Endodermal cell (in vitro differentiated cells): ENCODE results near the gene CLMP. TPM values are rescaled to one million over a fixed set of nuclear protein-coding genes. Genes with fewer than 3 reads are reported as not detected.

Experiments
- DNase-seq: peaks from one replicate; pipeline ENCODE4 v3.0.0-alpha.2; 2017
- H3K27ac ChIP-seq: 2 replicates; pipeline ENCODE4 v1.5.1; 2013; ENCODE audit warnings: mild to moderate bottlenecking, low read depth, low read length, moderate library complexity
- H3K27me3 ChIP-seq: 2 replicates; pipeline ENCODE4 v1.6.1; 2013; ENCODE audit warnings: mild to moderate bottlenecking, low read length, moderate library complexity; ENCODE audit not compliant: insufficient read depth, control insufficient read depth, poor library complexity, severe bottlenecking
- H3K36me3 ChIP-seq: 2 replicates; pipeline ENCODE4 v1.7.0; 2013; ENCODE audit warnings: mild to moderate bottlenecking, low read length, moderate library complexity; ENCODE audit not compliant: control insufficient read depth, insufficient read depth
- H3K4me1 ChIP-seq: one replicate; pipeline ENCODE4 v1.7.0; 2013; ENCODE audit warnings: low read length; ENCODE audit not compliant: control insufficient read depth, insufficient read depth
- H3K4me3 ChIP-seq: 2 replicates; pipeline ENCODE4 v1.5.1; 2013; ENCODE audit warnings: mild to moderate bottlenecking, low read length, moderate library complexity
- H3K9ac ChIP-seq: 2 replicates; pipeline ENCODE4 v1.6.1; 2013; ENCODE audit warnings: mild to moderate bottlenecking, low read length, moderate library complexity; ENCODE audit not compliant: poor library complexity, severe bottlenecking; ENCODE audit errors: extremely low read depth
- H3K9me3 ChIP-seq: 2 replicates; pipeline ENCODE4 v1.6.1; 2013; ENCODE audit warnings: mild to moderate bottlenecking, low read length, moderate library complexity; ENCODE audit not compliant: control insufficient read depth
- H3K27ac Mint-ChIP-seq: 2 replicates; pipeline ENCODE4 v1.8.0; 2020; ENCODE audit warnings: mixed read lengths
- H3K27me3 Mint-ChIP-seq: 2 replicates; pipeline ENCODE4 v1.8.0; 2021; ENCODE audit warnings: mild to moderate bottlenecking, mixed read lengths; ENCODE audit not compliant: insufficient read depth
- H3K36me3 Mint-ChIP-seq: 2 replicates; pipeline ENCODE4 v1.8.0; 2020; ENCODE audit warnings: low read depth, mixed read lengths
- H3K4me1 Mint-ChIP-seq: 2 replicates; pipeline ENCODE4 v1.8.0; 2020; ENCODE audit warnings: mixed read lengths
- H3K4me3 Mint-ChIP-seq: 2 replicates; pipeline ENCODE4 v1.8.0; 2020; ENCODE audit warnings: mild to moderate bottlenecking, moderate library complexity, mixed read lengths
- H3K9me3 Mint-ChIP-seq: 2 replicates; pipeline ENCODE4 v1.8.0; 2020; ENCODE audit warnings: mild to moderate bottlenecking, mixed read lengths
- CTCF ChIP-seq: fragments of 200-600 bp; sonication (generic); conservative IDR thresholded peaks from 2 replicates; pipeline ENCODE4 v1.5.0; 2021; ENCODE audit warnings: antibody characterized with exemption, mild to moderate bottlenecking
- WGBS, 2 experiments: methylation state at CpG; one replicate each; pipeline versions ENCODE4 v1.1.5 to v1.1.7; 2013; ENCODE audit warnings: missing lambda C conversion rate in 2 of 2, mixed read lengths in 1 of 2; ENCODE audit not compliant: insufficient coverage in 1 of 2, insufficient read length in 1 of 2; 5-methylcytosine and 5-hydroxymethylcytosine counted together
- total RNA-seq, 2 donors: library from RNA; stranded (reverse); fragmentation: NEBNext Ultra II Directional in 1 of 2; extraction: Animal tissue kit (Norgen Biotek cat#: 25700) in 1 of 2; gene quantifications; 2 replicates in 1 of 2; 3 replicates in 1 of 2; pipeline ENCODE4 v1.2.1, GENCODE V29; 2021

CLMP gene
- total RNA-seq, 2 donors from 2014 or later, result 86.5 to 94.4 TPM

GRCh38 chr11:123233975-123234334 lies 38.9 kb upstream of the CLMP start:
- Histone ChIP-seq H3K36me3 (no peaks in the 10 kb centered on the region), H3K4me3 (no peak overlapping the region), H3K9me3 (no peaks in the 10 kb centered on the region), H3K9ac (no peak overlapping the region), H3K27me3 (no peaks in the 10 kb centered on the region), H3K27ac (no peak overlapping the region), H3K4me1 (peaks cover 3% of the 10 kb centered on the region)
- DNase-seq, result no peak
- Mint-ChIP-seq H3K4me1 (peaks cover 19% of the 10 kb centered on the region), H3K36me3 (no peaks in the 10 kb centered on the region), H3K9me3 (no peaks in the 10 kb centered on the region), H3K27me3 (no peaks in the 10 kb centered on the region), H3K4me3 (no peak overlapping the region), H3K27ac (peak overlapping the region; percentile 35)
- 82 to 83% methylated on average over 2 to 3 of the region's 3 CpGs for WGBS, 2 experiments
- no peak for TF ChIP-seq CTCF

- Mint-ChIP-seq H3K27me3 (no peaks in the 10 kb centered on the region), H3K4me3 (no peak overlapping the region), H3K4me1 (peaks cover 25% of the 10 kb centered on the region), H3K27ac (peak overlapping the region; percentile 35), H3K36me3 (no peaks in the 10 kb centered on the region), H3K9me3 (no peaks in the 10 kb centered on the region)
- peak overlapping the region; percentile 57 for H3K27ac ChIP-seq
- no peaks in the 10 kb centered on the region for H3K36me3 ChIP-seq
- no peaks in the 10 kb centered on the region for H3K9me3 ChIP-seq
- H3K9ac ChIP-seq, result no peak overlapping the region
- 65 to 85% methylated on average over 3 to 6 of the region's 6 CpGs for WGBS, 2 experiments
- H3K4me3 ChIP-seq, result no peak overlapping the region
- H3K4me1 ChIP-seq, result peaks cover 4% of the 10 kb centered on the region
- H3K27me3 ChIP-seq, result no peaks in the 10 kb centered on the region
- DNase-seq, result no peak
- TF ChIP-seq CTCF, result no peak
Measured at GRCh38 chr11:123233280-123233974, 38.4 kb upstream of the CLMP start.

- peaks cover 32% of the 10 kb centered on the region for H3K4me1 Mint-ChIP-seq
- Histone ChIP-seq H3K27ac (no peak overlapping the region), H3K4me1 (peaks cover 6% of the 10 kb centered on the region), H3K9ac (no peak overlapping the region), H3K9me3 (no peaks in the 10 kb centered on the region), H3K36me3 (no peaks in the 10 kb centered on the region), H3K27me3 (no peaks in the 10 kb centered on the region), H3K4me3 (no peak overlapping the region)
- no peaks in the 10 kb centered on the region for H3K36me3 Mint-ChIP-seq
- WGBS, 2 experiments, result 60 to 78% methylated on average over 1 to 3 of the region's 3 CpGs
- no peak overlapping the region for H3K27ac Mint-ChIP-seq
- H3K27me3 Mint-ChIP-seq, result no peaks in the 10 kb centered on the region
- DNase-seq, result no peak
- no peak for TF ChIP-seq CTCF
- no peak overlapping the region for H3K4me3 Mint-ChIP-seq
- H3K9me3 Mint-ChIP-seq, result no peaks in the 10 kb centered on the region
Measured at GRCh38 chr11:123231777-123232176, 36.7 kb upstream of the CLMP start.
